RWPE2 (cell line): Measurements from ENCODE around the gene LGI2.
"Not testable (repeated sequence)": the region's sequence is repeated elsewhere in the genome, so short reads cannot be mapped to it uniquely, and the experiment has no call there.

Experiments used
- ATAC-seq: fragments of 200-7000 bp; cut with Tn5 transposase; 3 replicates; pipeline ENCODE4 v1.9.1; 2021; ENCODE audit warnings: low read depth
- DNase-seq: peaks from one replicate; pipeline ENCODE4 v3.0.0-alpha.2; 2020; ENCODE audit warnings: low spot score
- H3K27ac ChIP-seq: fragments of 450-650 bp; 2 replicates; pipeline ENCODE4 v1.5.1; 2017; ENCODE audit warnings: mild to moderate bottlenecking; ENCODE audit not compliant: poor library complexity, severe bottlenecking
- H3K27me3 ChIP-seq: fragments of 250-450 bp; sonication (Bioruptor Pico); 2 replicates; pipeline ENCODE4 v1.5.1; 2021; ENCODE audit warnings: mild to moderate bottlenecking, moderate library complexity; ENCODE audit not compliant: insufficient read depth, poor library complexity, severe bottlenecking
- H3K36me3 ChIP-seq: fragments of 250-450 bp; sonication (Bioruptor Pico); 2 replicates; pipeline ENCODE4 v1.5.1; 2020; ENCODE audit warnings: low read depth, mild to moderate bottlenecking, moderate library complexity
- H3K4me1 ChIP-seq: fragments of 250-450 bp; sonication (Bioruptor Pico); 2 replicates; pipeline ENCODE4 v1.5.1; 2021; ENCODE audit warnings: mild to moderate bottlenecking, moderate library complexity; ENCODE audit not compliant: insufficient read depth, poor library complexity, severe bottlenecking
- H3K4me3 ChIP-seq: fragments of 250-450 bp; sonication (Bioruptor Pico); 2 replicates; pipeline ENCODE4 v1.5.1; 2021; ENCODE audit warnings: mild to moderate bottlenecking, moderate library complexity; ENCODE audit not compliant: severe bottlenecking
- H3K9me3 ChIP-seq: fragments of 250-450 bp; sonication (Bioruptor Pico); 2 replicates; pipeline ENCODE4 v1.5.1; 2021; ENCODE audit warnings: mild to moderate bottlenecking, moderate library complexity; ENCODE audit not compliant: severe bottlenecking
- CTCF ChIP-seq: fragments of 450-650 bp; IDR thresholded peaks from one replicate; pipeline ENCODE4 v1.5.1; 2017; ENCODE audit warnings: mild to moderate bottlenecking, moderate library complexity; ENCODE audit not compliant: poor library complexity, severe bottlenecking

The LGI2 gene

GRCh38 chr4:25065932-25066590, 35.3 kb upstream of the LGI2 start:
- H3K4me1 ChIP-seq: no peaks in the 10 kb centered on the region
- no peaks in the 10 kb centered on the region for H3K36me3 ChIP-seq
- no peak for TF ChIP-seq CTCF
- DNase-seq (no peak), ATAC-seq (no peak)
- no peak overlapping the region for H3K4me3 ChIP-seq
- no peaks in the 10 kb centered on the region for H3K27me3 ChIP-seq
- no peak overlapping the region for H3K27ac ChIP-seq
- no peaks in the 10 kb centered on the region for H3K9me3 ChIP-seq

GRCh38 chr4:25065431-25065858, 34.7 kb upstream of the LGI2 start:
- ATAC-seq: no peak
- TF ChIP-seq CTCF: no peak
- H3K27me3 ChIP-seq: no peaks in the 10 kb centered on the region
- no peak overlapping the region for H3K27ac ChIP-seq
- H3K4me1 ChIP-seq: no peaks in the 10 kb centered on the region
- H3K4me3 ChIP-seq: no peak overlapping the region
- no peaks in the 10 kb centered on the region for H3K36me3 ChIP-seq
- DNase-seq: no peak
- H3K9me3 ChIP-seq: no peaks in the 10 kb centered on the region

GRCh38 chr4:25064447-25064846, 33.7 kb upstream of the LGI2 start:
- DNase-seq, H3K9me3 ChIP-seq, H3K4me1 ChIP-seq, H3K36me3 ChIP-seq, ATAC-seq, H3K4me3 ChIP-seq, H3K27ac ChIP-seq, H3K27me3 ChIP-seq: not testable (repeated sequence)

GRCh38 chr4:25063116-25063515, 32.4 kb upstream of the LGI2 start:
- Histone ChIP-seq H3K4me1 (no peaks in the 10 kb centered on the region), H3K27me3 (no peaks in the 10 kb centered on the region), H3K36me3 (no peaks in the 10 kb centered on the region), H3K9me3 (no peaks in the 10 kb centered on the region), H3K4me3 (no peak overlapping the region), H3K27ac (no peak overlapping the region)
- ATAC-seq (no peak), DNase-seq (no peak)
- no peak for TF ChIP-seq CTCF

- ATAC-seq (no peak), DNase-seq (no peak)
- Histone ChIP-seq H3K36me3 (no peaks in the 10 kb centered on the region), H3K9me3 (no peaks in the 10 kb centered on the region), H3K27me3 (no peaks in the 10 kb centered on the region), H3K27ac (no peak overlapping the region), H3K4me3 (no peak overlapping the region), H3K4me1 (no peaks in the 10 kb centered on the region)
- no peak for TF ChIP-seq CTCF
Measured at GRCh38 chr4:25062098-25062497, 31.4 kb upstream of the LGI2 start.
